ENCODE measurements around the gene FAM193B. TPM values are rescaled to one million over a fixed set of nuclear protein-coding genes. Genes with fewer than 3 reads are reported as not detected.
"Not testable (repeated sequence)": the region's sequence is repeated elsewhere in the genome, so short reads cannot be mapped to it uniquely, and the experiment has no call there.

FAM193B gene
- total RNA-seq, 1 donor = 39.4 TPM

DNA sequence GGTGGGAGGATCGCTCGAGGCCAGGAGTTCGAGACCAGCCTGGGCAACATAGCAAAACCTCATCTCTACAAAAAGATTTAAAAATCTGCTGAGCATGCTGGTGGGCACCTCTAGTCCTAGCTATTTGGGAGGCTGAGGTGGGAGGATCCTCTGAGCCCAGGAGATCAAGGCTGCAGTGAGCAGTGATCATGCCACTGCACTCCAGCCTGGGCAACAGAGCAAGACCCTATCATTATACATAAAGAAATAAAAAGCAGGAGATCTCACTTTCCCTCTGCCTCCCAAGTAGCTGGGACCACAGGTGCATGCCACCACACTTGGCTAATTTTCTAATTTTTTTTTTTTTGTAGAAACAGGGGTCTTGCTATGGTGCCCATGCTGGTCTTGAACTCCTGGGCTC, 68.6 kb downstream of the FAM193B start:
- H3K4me3 ChIP-seq (ENCODE audit: low read length); H3K9me3 ChIP-seq (ENCODE audit: low read depth, low read length); H3K27me3 ChIP-seq (ENCODE audit: insufficient read depth, low read length); H3K4me1 ChIP-seq (ENCODE audit: insufficient read depth, low read length): not testable (repeated sequence)

- Histone ChIP-seq H3K4me3 (ENCODE audit: low read length) (no peak overlapping the region), H3K27me3 (ENCODE audit: insufficient read depth, low read length) (no peaks in the 10 kb centered on the region), H3K9me3 (ENCODE audit: low read depth, low read length) (no peaks in the 10 kb centered on the region), H3K4me1 (ENCODE audit: insufficient read depth, low read length) (peaks cover 5% of the 10 kb centered on the region)
Observed at GRCh38 chr5:177484902-177485549, 69.3 kb downstream of the FAM193B start.

GRCh38 chr5:177483994-177484901, 70.1 kb downstream of the FAM193B start:
- Histone ChIP-seq H3K9me3 (ENCODE audit: low read depth, low read length) (no peaks in the 10 kb centered on the region), H3K27me3 (ENCODE audit: insufficient read depth, low read length) (no peaks in the 10 kb centered on the region), H3K4me3 (ENCODE audit: low read length) (no peak overlapping the region), H3K4me1 (ENCODE audit: insufficient read depth, low read length) (peaks cover 13% of the 10 kb centered on the region)

- Histone ChIP-seq H3K4me1 (ENCODE audit: insufficient read depth, low read length) (peaks cover 25% of the 10 kb centered on the region), H3K4me3 (ENCODE audit: low read length) (no peak overlapping the region), H3K9me3 (ENCODE audit: low read depth, low read length) (no peaks in the 10 kb centered on the region), H3K27me3 (ENCODE audit: insufficient read depth, low read length) (no peaks in the 10 kb centered on the region)
Observed at GRCh38 chr5:177483042-177483441, 71.3 kb downstream of the FAM193B start.

GRCh38 chr5:177482359-177482795, 72.0 kb downstream of the FAM193B start:
- Histone ChIP-seq H3K4me3 (ENCODE audit: low read length) (no peak overlapping the region), H3K9me3 (ENCODE audit: low read depth, low read length) (no peaks in the 10 kb centered on the region), H3K27me3 (ENCODE audit: insufficient read depth, low read length) (no peaks in the 10 kb centered on the region), H3K4me1 (ENCODE audit: insufficient read depth, low read length) (peaks cover 31% of the 10 kb centered on the region)

- Histone ChIP-seq H3K4me3 (ENCODE audit: low read length) (no peak overlapping the region), H3K4me1 (ENCODE audit: insufficient read depth, low read length) (peaks cover 41% of the 10 kb centered on the region), H3K9me3 (ENCODE audit: low read depth, low read length) (no peaks in the 10 kb centered on the region), H3K27me3 (ENCODE audit: insufficient read depth, low read length) (no peaks in the 10 kb centered on the region)
Observed at GRCh38 chr5:177479774-177480173, 74.6 kb downstream of the FAM193B start.

- Histone ChIP-seq H3K27me3 (ENCODE audit: insufficient read depth, low read length) (peaks cover 5% of the 10 kb centered on the region), H3K9me3 (ENCODE audit: low read depth, low read length) (no peaks in the 10 kb centered on the region), H3K4me1 (ENCODE audit: insufficient read depth, low read length) (peaks cover 42% of the 10 kb centered on the region), H3K4me3 (ENCODE audit: low read length) (no peak overlapping the region)
Observed at GRCh38 chr5:177478711-177479646, 75.4 kb downstream of the FAM193B start.

GRCh38 chr5:177477701-177478477, 76.5 kb downstream of the FAM193B start:
- H3K4me1 ChIP-seq (ENCODE audit: insufficient read depth, low read length) = peaks cover 42% of the 10 kb centered on the region
- peaks cover 6% of the 10 kb centered on the region for H3K27me3 ChIP-seq (ENCODE audit: insufficient read depth, low read length)
- H3K4me3 ChIP-seq (ENCODE audit: low read length) = no peak overlapping the region
- no peaks in the 10 kb centered on the region for H3K9me3 ChIP-seq (ENCODE audit: low read depth, low read length)

DNA sequence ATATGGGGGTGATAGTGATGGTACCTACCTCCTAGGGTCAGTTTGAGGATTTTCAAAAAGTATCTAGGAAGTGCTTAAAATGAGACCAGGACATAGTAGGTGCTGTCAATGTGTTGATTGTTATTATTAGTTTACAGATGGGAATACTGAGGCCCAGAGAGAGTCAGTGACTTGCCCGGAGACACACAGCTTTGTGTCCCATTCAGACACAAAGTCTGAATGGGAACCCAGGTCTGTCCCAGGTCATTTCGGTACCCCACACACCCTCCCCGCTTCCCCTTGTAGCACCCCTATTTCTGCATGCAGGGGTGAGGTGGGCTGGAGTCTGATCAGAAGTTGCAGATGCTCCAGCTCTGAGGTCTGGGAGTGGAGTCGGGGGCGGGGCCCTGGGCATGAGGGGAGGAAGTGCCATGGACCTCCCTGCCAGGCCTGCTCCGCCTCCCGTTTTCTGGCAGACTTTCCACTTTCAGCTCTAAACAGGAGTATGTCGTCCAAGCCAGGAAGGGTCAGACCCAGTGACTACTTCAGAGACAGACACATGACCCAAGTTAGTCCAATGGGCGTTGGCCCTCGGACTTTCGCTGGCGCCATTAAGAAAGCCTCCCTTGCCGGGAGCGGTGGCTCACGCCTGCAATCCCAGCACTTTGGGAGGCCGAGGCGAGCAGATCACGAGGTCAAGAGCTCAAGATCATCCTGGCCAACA, 77.7 kb downstream of the FAM193B start:
- Histone ChIP-seq H3K9me3 (ENCODE audit: low read depth, low read length) (no peaks in the 10 kb centered on the region), H3K4me1 (ENCODE audit: insufficient read depth, low read length) (peaks cover 53% of the 10 kb centered on the region), H3K4me3 (ENCODE audit: low read length) (no peak overlapping the region), H3K27me3 (ENCODE audit: insufficient read depth, low read length) (peaks cover 15% of the 10 kb centered on the region)

GRCh38 chr5:177475563-177476427, 78.6 kb downstream of the FAM193B start:
- no peaks in the 10 kb centered on the region for H3K9me3 ChIP-seq (ENCODE audit: low read depth, low read length)
- H3K27me3 ChIP-seq (ENCODE audit: insufficient read depth, low read length) = peaks cover 15% of the 10 kb centered on the region
- no peak overlapping the region for H3K4me3 ChIP-seq (ENCODE audit: low read length)
- peaks cover 58% of the 10 kb centered on the region for H3K4me1 ChIP-seq (ENCODE audit: insufficient read depth, low read length)

GRCh38 chr5:177474846-177475562, 79.4 kb downstream of the FAM193B start:
- no peak overlapping the region for H3K4me3 ChIP-seq (ENCODE audit: low read length)
- H3K4me1 ChIP-seq (ENCODE audit: insufficient read depth, low read length) = peaks cover 53% of the 10 kb centered on the region
- no peaks in the 10 kb centered on the region for H3K9me3 ChIP-seq (ENCODE audit: low read depth, low read length)
- H3K27me3 ChIP-seq (ENCODE audit: insufficient read depth, low read length) = peaks cover 15% of the 10 kb centered on the region

GRCh38 chr5:177474002-177474476, 80.3 kb downstream of the FAM193B start:
- peaks cover 43% of the 10 kb centered on the region for H3K4me1 ChIP-seq (ENCODE audit: insufficient read depth, low read length)

More at GRCh38 chr5:177474002-177474476, 80.3 kb downstream of the FAM193B start:
- Histone ChIP-seq H3K9me3 (ENCODE audit: low read depth, low read length) (no peaks in the 10 kb centered on the region), H3K27me3 (ENCODE audit: insufficient read depth, low read length) (peaks cover 15% of the 10 kb centered on the region), H3K4me3 (ENCODE audit: low read length) (no peak overlapping the region)
